PFSK-1 (cell line): Measurements from ENCODE around the gene NRIP1.

Source experiments
- FOXP2 ChIP-seq: optimal IDR thresholded peaks from 2 replicates; pipeline ENCODE3; 2011; ENCODE audit warnings: borderline replicate concordance, control low read depth, inconsistent platforms; ENCODE audit not compliant: insufficient read depth; ENCODE audit errors: extremely low read length, extremely low read depth
- TAF1 ChIP-seq: IDR thresholded peaks from 2 replicates; pipeline ENCODE4 v1.6.1; 2012; ENCODE audit warnings: low read length, control low read depth, borderline replicate concordance; ENCODE audit not compliant: insufficient read depth

DNA sequence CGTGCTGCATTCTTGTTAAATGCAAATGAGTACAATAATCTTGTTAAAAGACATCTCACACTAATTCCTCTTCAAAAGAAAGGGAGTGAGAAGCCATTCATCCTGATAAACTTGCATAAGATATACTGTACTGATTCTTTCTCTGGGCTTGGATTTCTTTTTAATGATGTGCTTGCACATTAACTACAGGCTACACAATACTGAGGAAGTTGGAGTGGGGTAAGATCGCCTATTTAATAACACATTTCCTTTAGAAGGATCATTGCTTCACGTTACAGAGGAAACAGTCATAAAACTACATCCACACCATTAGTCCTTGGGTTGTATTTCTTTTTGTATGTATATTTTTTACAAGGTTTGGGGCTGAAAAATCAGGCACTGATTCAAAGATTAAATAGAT, 36.6 kb downstream of the NRIP1 start:
- no peak for TF ChIP-seq FOXP2
- no peak for TF ChIP-seq TAF1
